Chondrocyte (in vitro differentiated cells): Measurements from ENCODE around the gene BMP8B. TPM values are rescaled to one million over a fixed set of nuclear protein-coding genes. Genes with fewer than 3 reads are reported as not detected.
A peak's percentile ranks its signal among the peaks of the same experiment; 100 is the strongest.
"Not testable (repeated sequence)": the region's sequence is repeated elsewhere in the genome, so short reads cannot be mapped to it uniquely, and the experiment has no call there.

Experiments
- DNase-seq: peaks from one replicate; pipeline ENCODE4 v3.0.0; 2021; ENCODE audit warnings: mixed read lengths, low spot score
- H3K27ac Mint-ChIP-seq: one replicate; pipeline ENCODE4 v1.8.0; 2021; ENCODE audit warnings: mild to moderate bottlenecking, moderate library complexity, mixed read lengths; ENCODE audit not compliant: unreplicated experiment
- H3K27me3 Mint-ChIP-seq: 2 replicates; pipeline ENCODE4 v1.8.0; 2021; ENCODE audit warnings: low read depth, mixed read lengths
- H3K36me3 Mint-ChIP-seq: 2 replicates; pipeline ENCODE4 v1.8.0; 2021; ENCODE audit warnings: low read depth, mixed read lengths
- H3K4me1 Mint-ChIP-seq: 2 replicates; pipeline ENCODE4 v1.8.0; 2021; ENCODE audit warnings: low read depth, mild to moderate bottlenecking, mixed read lengths
- H3K4me3 Mint-ChIP-seq: one replicate; pipeline ENCODE4 v1.8.0; 2021; ENCODE audit warnings: mild to moderate bottlenecking, moderate library complexity, mixed read lengths; ENCODE audit not compliant: unreplicated experiment
- H3K9me3 Mint-ChIP-seq: 2 replicates; pipeline ENCODE4 v1.8.0; 2021; ENCODE audit warnings: low read depth, mixed read lengths
- total RNA-seq: library from RNA; stranded (reverse); gene quantifications from 3 replicates; pipeline ENCODE4 v1.2.1, GENCODE V29; 2021
- TF ChIP-seq, protein P1 (sequence below): fragments of 200-600 bp; sonication (generic); IDR thresholded peaks from 2 replicates; pipeline ENCODE4 v1.5.0; 2021; ENCODE audit warnings: antibody characterized with exemption, mild to moderate bottlenecking, moderate library complexity

BMP8B gene
- total RNA-seq, 1 donor from 2014 or later: 0.25 TPM

DNA sequence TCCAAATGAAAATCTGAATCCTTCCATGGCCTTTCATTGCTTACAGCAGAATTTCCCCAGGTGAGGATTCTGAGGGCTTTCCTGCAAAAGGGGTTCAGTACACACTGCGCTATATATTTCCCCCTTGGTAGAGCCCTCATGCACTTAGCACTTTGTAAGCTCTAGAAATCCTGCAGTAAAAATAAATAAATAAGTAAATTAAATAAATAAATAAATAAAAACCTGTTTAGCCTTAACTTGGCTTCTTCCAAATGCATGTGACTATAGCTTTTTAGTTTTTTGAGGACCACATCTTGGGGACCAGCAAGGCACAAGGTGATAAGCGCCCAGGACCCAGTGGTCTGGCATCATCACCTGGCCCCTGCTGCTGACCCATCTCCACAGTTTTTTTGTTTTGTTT is 3.2 kb upstream of the BMP8B start:
- Mint-ChIP-seq H3K4me1 (peaks cover 3% of the 10 kb centered on the region), H3K36me3 (no peaks in the 10 kb centered on the region), H3K27ac (no peak overlapping the region), H3K4me3 (no peak overlapping the region), H3K27me3 (peaks cover 44% of the 10 kb centered on the region), H3K9me3 (no peaks in the 10 kb centered on the region)
- no peak for DNase-seq
- TF ChIP-seq, protein P1, sequence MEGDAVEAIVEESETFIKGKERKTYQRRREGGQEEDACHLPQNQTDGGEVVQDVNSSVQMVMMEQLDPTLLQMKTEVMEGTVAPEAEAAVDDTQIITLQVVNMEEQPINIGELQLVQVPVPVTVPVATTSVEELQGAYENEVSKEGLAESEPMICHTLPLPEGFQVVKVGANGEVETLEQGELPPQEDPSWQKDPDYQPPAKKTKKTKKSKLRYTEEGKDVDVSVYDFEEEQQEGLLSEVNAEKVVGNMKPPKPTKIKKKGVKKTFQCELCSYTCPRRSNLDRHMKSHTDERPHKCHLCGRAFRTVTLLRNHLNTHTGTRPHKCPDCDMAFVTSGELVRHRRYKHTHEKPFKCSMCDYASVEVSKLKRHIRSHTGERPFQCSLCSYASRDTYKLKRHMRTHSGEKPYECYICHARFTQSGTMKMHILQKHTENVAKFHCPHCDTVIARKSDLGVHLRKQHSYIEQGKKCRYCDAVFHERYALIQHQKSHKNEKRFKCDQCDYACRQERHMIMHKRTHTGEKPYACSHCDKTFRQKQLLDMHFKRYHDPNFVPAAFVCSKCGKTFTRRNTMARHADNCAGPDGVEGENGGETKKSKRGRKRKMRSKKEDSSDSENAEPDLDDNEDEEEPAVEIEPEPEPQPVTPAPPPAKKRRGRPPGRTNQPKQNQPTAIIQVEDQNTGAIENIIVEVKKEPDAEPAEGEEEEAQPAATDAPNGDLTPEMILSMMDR: no peak

DNA sequence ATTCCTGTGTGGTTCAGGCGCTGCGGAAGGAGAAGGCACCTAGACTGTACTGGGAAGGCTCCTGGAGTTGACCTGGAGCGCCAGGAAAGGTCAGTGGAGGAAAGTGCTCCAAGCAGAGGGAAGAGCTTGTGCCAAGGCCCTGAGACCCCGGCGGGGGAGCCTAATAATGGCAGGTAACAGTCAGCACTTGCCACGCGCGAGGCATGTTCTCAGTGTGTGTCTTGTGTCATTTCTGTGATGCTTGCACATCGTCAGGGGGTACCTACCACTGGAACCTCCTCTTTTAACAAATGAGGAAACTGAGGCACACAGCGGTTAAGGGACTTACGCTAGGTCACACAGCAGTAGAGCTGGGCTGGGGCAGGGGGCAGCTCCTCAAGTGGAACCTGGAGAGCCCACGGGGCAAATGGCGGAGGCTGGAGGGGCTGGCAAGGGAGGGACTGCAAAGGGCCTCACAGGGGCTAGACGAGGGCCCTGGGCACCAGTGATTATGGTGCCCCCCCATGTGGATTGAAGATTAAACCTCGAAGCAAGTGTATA is 976 bp upstream of the BMP8B start:
- Mint-ChIP-seq H3K36me3 (no peaks in the 10 kb centered on the region), H3K9me3 (no peaks in the 10 kb centered on the region), H3K4me3 (peak overlapping the region; percentile 54), H3K4me1 (peaks cover 3% of the 10 kb centered on the region), H3K27ac (no peak overlapping the region), H3K27me3 (peaks cover 49% of the 10 kb centered on the region)
- TF ChIP-seq, protein P1: no peak
- no peak for DNase-seq

DNA sequence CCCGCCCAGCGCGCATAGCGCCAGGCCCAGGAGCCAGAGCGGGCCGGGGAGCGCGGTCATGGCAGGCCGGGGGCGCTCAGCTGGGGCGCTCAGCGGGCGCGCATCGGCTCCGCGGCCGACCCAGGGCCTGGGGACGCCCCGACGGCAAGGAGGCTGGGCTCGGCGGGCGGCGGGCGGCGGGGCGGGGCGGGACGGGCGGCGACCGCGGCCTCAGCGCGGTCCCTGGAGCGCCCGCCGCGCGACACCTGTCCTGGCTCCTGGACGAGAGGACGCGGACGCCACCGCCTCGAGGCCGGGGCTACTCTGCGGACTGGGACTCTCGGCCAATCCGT is 273 bp downstream of the BMP8B start:
- no peak for DNase-seq
- H3K4me1 Mint-ChIP-seq: peaks cover 3% of the 10 kb centered on the region
- no peaks in the 10 kb centered on the region for H3K9me3 Mint-ChIP-seq
- no peak overlapping the region for H3K27ac Mint-ChIP-seq
- H3K4me3 Mint-ChIP-seq: peak overlapping the region; percentile 9
- TF ChIP-seq, protein P1: no peak
- H3K36me3 Mint-ChIP-seq: no peaks in the 10 kb centered on the region
- H3K27me3 Mint-ChIP-seq: peaks cover 51% of the 10 kb centered on the region

DNA sequence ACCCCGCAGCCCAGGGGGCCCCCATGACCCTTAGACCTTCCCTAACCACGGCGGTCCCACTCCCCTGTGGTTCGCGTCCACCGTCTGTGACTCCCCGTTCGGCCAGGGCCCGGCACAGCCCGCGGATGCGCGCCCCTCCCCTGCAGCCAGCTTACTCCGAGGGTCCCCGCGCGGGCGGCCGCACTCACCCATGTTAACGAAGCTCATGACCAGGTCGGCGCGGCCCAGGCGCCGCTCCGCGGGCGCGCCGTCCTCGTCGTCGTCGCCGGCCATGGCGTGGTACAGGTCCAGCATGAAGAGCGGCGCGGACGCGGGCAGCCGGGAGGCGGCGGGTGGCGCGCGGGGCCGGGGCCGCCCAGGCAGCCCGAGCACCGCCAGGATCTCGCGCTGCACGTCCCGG is 701 bp downstream of the BMP8B start:
- H3K27ac Mint-ChIP-seq, H3K36me3 Mint-ChIP-seq, DNase-seq, H3K9me3 Mint-ChIP-seq, H3K4me1 Mint-ChIP-seq: not testable (repeated sequence)
- Mint-ChIP-seq H3K27me3 (peaks cover 50% of the 10 kb centered on the region), H3K4me3 (peak overlapping the region; percentile 12)

DNA sequence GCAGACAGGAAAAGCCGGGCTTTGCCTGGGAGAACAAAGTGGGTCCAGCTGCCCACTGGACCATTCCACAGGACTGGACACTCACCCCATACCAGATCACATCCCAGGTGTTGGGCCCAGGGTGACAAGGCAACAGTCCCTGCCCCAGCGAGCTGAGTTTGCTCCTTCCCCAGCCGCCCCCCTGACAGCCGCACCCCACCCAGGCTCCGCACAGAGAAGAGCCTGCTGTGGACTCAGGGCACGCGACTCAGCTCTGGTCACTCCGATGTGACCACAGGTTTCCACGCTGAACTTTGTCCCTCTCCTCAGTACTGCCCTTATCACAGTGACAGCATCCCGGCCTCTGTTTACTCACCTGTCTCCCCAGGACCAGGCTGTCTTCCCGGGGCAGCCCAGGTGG is 1.2 kb downstream of the BMP8B start:
- no peak overlapping the region for H3K27ac Mint-ChIP-seq
- H3K4me3 Mint-ChIP-seq: no peak overlapping the region
- DNase-seq: no peak
- TF ChIP-seq, protein P1: no peak
- peaks cover 45% of the 10 kb centered on the region for H3K27me3 Mint-ChIP-seq
- H3K36me3 Mint-ChIP-seq: no peaks in the 10 kb centered on the region
- H3K4me1 Mint-ChIP-seq: peaks cover 3% of the 10 kb centered on the region
- no peaks in the 10 kb centered on the region for H3K9me3 Mint-ChIP-seq

DNA sequence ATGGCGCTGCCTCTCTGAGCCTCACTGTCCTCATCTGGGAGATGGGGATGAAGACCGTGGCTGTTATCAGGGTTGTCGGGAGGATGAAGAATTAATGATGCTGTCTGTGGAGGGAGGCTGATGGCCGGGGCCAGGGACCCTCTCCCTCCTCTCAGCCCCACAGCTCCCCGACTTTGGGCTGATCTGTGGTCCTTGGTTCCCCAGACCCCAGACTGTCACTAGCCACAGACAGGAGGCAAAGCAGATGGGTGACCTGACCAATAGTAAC is 1.6 kb downstream of the BMP8B start:
- not testable (repeated sequence) for H3K4me1 Mint-ChIP-seq, H3K4me3 Mint-ChIP-seq, DNase-seq, H3K9me3 Mint-ChIP-seq, H3K27ac Mint-ChIP-seq, H3K36me3 Mint-ChIP-seq
- H3K27me3 Mint-ChIP-seq: peaks cover 42% of the 10 kb centered on the region

DNA sequence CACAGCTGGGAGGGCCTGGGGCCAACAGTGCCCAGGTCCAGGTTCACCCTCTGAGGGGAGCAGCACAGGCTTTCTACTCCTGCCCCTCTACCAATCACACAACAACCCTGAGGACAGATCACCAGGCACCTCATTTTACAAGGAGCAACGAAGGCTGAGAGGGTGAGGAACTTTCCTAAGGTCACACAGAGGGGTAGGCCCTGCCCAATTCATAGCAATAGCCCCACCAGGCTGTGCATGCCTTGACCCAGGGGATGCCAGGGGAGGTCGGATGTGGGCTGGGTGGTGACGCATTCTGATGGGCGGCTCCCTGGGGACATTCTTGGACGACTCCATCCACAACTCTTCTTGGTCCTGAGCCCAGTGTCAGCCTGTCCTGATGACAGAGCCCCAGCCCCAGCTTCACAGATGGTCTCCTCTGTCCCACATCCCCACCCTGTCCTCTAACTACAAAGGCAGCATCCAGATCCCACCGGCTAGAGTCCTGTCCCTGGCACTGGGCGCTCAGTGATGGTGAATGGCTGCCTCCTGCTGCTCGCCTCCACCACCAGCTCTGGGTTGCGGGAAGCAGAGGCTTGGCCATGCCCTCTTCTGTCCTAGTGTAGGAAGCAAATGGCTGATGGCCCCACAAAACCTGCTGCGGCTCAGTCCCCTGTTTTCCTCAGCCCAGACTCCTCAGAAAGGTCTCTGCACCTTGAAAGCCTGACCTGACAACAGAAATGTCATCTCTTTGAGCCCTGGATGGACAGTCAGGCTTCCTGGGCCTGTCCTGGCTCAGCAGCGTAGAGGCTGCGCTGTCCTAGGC is 2.2 kb downstream of the BMP8B start:
- not testable (repeated sequence) for H3K36me3 Mint-ChIP-seq, H3K9me3 Mint-ChIP-seq, DNase-seq, H3K4me1 Mint-ChIP-seq, H3K4me3 Mint-ChIP-seq, H3K27ac Mint-ChIP-seq
- peaks cover 40% of the 10 kb centered on the region for H3K27me3 Mint-ChIP-seq

DNA sequence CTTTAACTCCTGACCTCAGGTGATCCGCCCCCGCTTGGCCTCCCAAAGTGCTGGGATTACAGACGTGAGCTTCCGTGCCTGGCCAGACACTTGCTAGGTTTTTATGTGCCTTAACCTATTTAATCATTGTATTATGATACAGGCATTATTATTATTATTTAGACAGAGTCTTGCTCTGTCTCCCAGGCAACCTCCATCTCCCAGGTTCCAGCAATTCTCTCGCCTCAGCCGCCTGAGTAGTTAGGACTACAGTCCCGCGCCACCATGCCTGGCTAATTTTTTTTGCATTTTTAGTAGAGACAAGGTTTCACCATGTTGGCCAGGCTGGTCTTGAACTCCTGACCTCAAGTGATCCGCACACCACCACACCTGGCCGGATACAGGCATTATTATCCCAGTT is 6.0 kb downstream of the BMP8B start:
- H3K4me3 Mint-ChIP-seq, H3K4me1 Mint-ChIP-seq, H3K36me3 Mint-ChIP-seq, H3K9me3 Mint-ChIP-seq, H3K27ac Mint-ChIP-seq, DNase-seq: not testable (repeated sequence)
- peaks cover 32% of the 10 kb centered on the region for H3K27me3 Mint-ChIP-seq
